Liver (tissue), 9 donors: Measurements from ENCODE around the gene CD101. TPM values are rescaled to one million over a fixed set of nuclear protein-coding genes. Genes with fewer than 3 reads are reported as not detected.

Experiments used
- DNase-seq: peaks from one replicate; pipeline ENCODE4 v3.0.0-alpha.2; 2017; ENCODE audit warnings: low spot score
- H3K27ac ChIP-seq, 2 donors: one replicate each; pipeline ENCODE4 v1.7.0; 2013; ENCODE audit warnings: inconsistent platforms in 2 of 2, low read length in 2 of 2, control low read depth in 1 of 2, low read depth in 1 of 2, mild to moderate bottlenecking in 1 of 2
- H3K27me3 ChIP-seq, 4 donors: one replicate each; pipeline versions ENCODE4 v1.6.1 to v1.7.0; 2013; ENCODE audit warnings: low read length in 3 of 4, inconsistent platforms in 1 of 4, mild to moderate bottlenecking in 1 of 4, moderate library complexity in 1 of 4; ENCODE audit not compliant: control insufficient read depth in 4 of 4, insufficient read depth in 4 of 4
- H3K36me3 ChIP-seq, 4 donors: one replicate each; pipeline versions ENCODE4 v1.6.1 to v1.7.0; 2013; ENCODE audit warnings: low read length in 3 of 4, mild to moderate bottlenecking in 3 of 4, low read depth in 1 of 4, moderate library complexity in 1 of 4; ENCODE audit not compliant: control insufficient read depth in 4 of 4, insufficient read depth in 3 of 4
- H3K4me1 ChIP-seq, 4 donors: one replicate each; pipeline versions ENCODE4 v1.6.1 to v1.7.0; 2013; ENCODE audit warnings: low read length in 3 of 4, mild to moderate bottlenecking in 3 of 4, moderate library complexity in 1 of 4; ENCODE audit not compliant: control insufficient read depth in 4 of 4, insufficient read depth in 4 of 4
- H3K4me3 ChIP-seq, 3 donors: one replicate each; pipeline versions ENCODE4 v1.6.1 to v1.7.0; 2013; ENCODE audit warnings: low read length in 3 of 3, control low read depth in 1 of 3, low read depth in 1 of 3, mild to moderate bottlenecking in 1 of 3
- H3K9ac ChIP-seq, 2 donors: one replicate each; pipeline ENCODE4 v1.7.0; 2013; ENCODE audit warnings: low read length in 2 of 2, mild to moderate bottlenecking in 2 of 2, moderate library complexity in 2 of 2, control low read depth in 1 of 2, low read depth in 1 of 2
- H3K9me3 ChIP-seq, 4 donors: one replicate each; pipeline versions ENCODE4 v1.6.1 to v1.7.0; 2013; ENCODE audit warnings: low read length in 3 of 4; ENCODE audit not compliant: control insufficient read depth in 4 of 4
- EGR1 ChIP-seq, 2 donors: IDR thresholded peaks; 2 replicates each; pipeline ENCODE4 v1.6.1; 2016 to 2018; ENCODE audit warnings: antibody characterized with exemption in 2 of 2, low read depth in 2 of 2
- FOXA1 ChIP-seq: IDR thresholded peaks from 2 replicates; pipeline ENCODE4 v1.6.1; 2016; ENCODE audit warnings: antibody characterized with exemption
- FOXA2 ChIP-seq: IDR thresholded peaks from 2 replicates; pipeline ENCODE4 v1.6.1; 2016; ENCODE audit warnings: antibody characterized with exemption
- GABPA ChIP-seq, 2 donors: IDR thresholded peaks in 1 of 2; conservative IDR thresholded peaks in 1 of 2; 2 replicates each; pipeline ENCODE4 v1.6.1; 2016; ENCODE audit warnings: antibody characterized with exemption in 2 of 2, mild to moderate bottlenecking in 1 of 2, moderate library complexity in 1 of 2
- HNF4A ChIP-seq, 2 donors: conservative IDR thresholded peaks; 2 replicates each; pipeline ENCODE4 v1.6.1; 2016; ENCODE audit warnings: antibody characterized with exemption in 2 of 2, mild to moderate bottlenecking in 2 of 2
- HNF4G ChIP-seq: IDR thresholded peaks from 2 replicates; pipeline ENCODE4 v1.6.1; 2016; ENCODE audit warnings: antibody characterized with exemption
- NR2F2 ChIP-seq: IDR thresholded peaks from 2 replicates; pipeline ENCODE4 v1.6.1; 2016; ENCODE audit warnings: antibody characterized with exemption
- RAD21 ChIP-seq, 2 donors: IDR thresholded peaks; 2 replicates each; pipeline ENCODE4 v1.6.1; 2016; ENCODE audit warnings: antibody characterized with exemption in 2 of 2, mild to moderate bottlenecking in 2 of 2
- RXRA ChIP-seq, 2 donors: IDR thresholded peaks; 2 replicates each; pipeline ENCODE4 v1.6.1; 2017 to 2018; ENCODE audit warnings: antibody characterized with exemption in 2 of 2, mild to moderate bottlenecking in 1 of 2
- SP1 ChIP-seq: IDR thresholded peaks from 2 replicates; pipeline ENCODE4 v1.6.1; 2018; ENCODE audit warnings: antibody characterized with exemption, mild to moderate bottlenecking
- WGBS: extraction: QIAGEN DNeasy Blood & Tissue Kit; methylation state at CpG from one replicate; pipeline ENCODE4 v1.1.7; 2013; 5-methylcytosine and 5-hydroxymethylcytosine counted together
- polyA plus RNA-seq, 2 donors: library from polyadenylated mRNA; stranded (reverse) in 1 of 2; unstranded in 1 of 2; fragments of 200-250 nt in 1 of 2; fragments of >200 nt in 1 of 2; fragmentation: Nextera tagmentation in 1 of 2; extraction: Ambion mirVana in 1 of 2; gene quantifications; one replicate each; pipeline versions ENCODE4 v1.2.1 to v1.2.3, GENCODE V29; 2013 to 2015
- total RNA-seq, 2 donors: library from RNA; depleted of rRNA; stranded (reverse); fragments of >200 nt; gene quantifications; one replicate each; pipeline ENCODE4 v1.2.3, GENCODE V29; 2014
- TF ChIP-seq, protein P1 (sequence below): IDR thresholded peaks from 2 replicates; pipeline ENCODE4 v1.6.1; 2016; ENCODE audit warnings: antibody characterized with exemption
- TF ChIP-seq, protein P2 (sequence below): IDR thresholded peaks from 2 replicates; pipeline ENCODE4 v1.6.1; 2016; ENCODE audit warnings: antibody characterized with exemption
- TF ChIP-seq, protein P3 (sequence below): fragments of 150-350 bp; IDR thresholded peaks from 2 replicates; pipeline ENCODE4 v1.5.1; 2017; ENCODE audit warnings: improper control_type of control experiment, low read depth, low read length; ENCODE audit not compliant: missing input control
- TF ChIP-seq, protein P4 (sequence below): IDR thresholded peaks from 2 replicates; pipeline ENCODE4 v1.6.1; 2016; ENCODE audit warnings: antibody characterized with exemption
- TF ChIP-seq, protein P5 (sequence below): IDR thresholded peaks from 2 replicates; pipeline ENCODE4 v1.6.1; 2016; ENCODE audit warnings: antibody characterized with exemption, mild to moderate bottlenecking
- donor health status: healthy.
- donor health status: healthy.
- donor health status: healthy.
- donor health status: healthy.
- donor health status: healthy.

CD101 gene
- total and polyA plus RNA-seq, 4 donors: 0.24 to 2.0 (median 0.65) TPM

- no peak for DNase-seq
- no peaks in the 10 kb centered on the region for H3K27me3 ChIP-seq
- no peak overlapping the region for H3K27ac ChIP-seq
- H3K9ac ChIP-seq: no peak overlapping the region
- H3K9me3 ChIP-seq: no peaks in the 10 kb centered on the region
- H3K4me3 ChIP-seq: no peak overlapping the region
- TF ChIP-seq HNF4A (conservative IDR thresholded peaks at IDR 0.05) (no peak), FOXA1 (no peak), EGR1 (IDR thresholded peaks at IDR 0.05; ENCODE audit: low read depth in 2 of 2) (no peak), HNF4G (no peak), NR2F2 (no peak), GABPA (IDR thresholded peaks at IDR 0.05 in 1 of 2, conservative IDR thresholded peaks at IDR 0.05 in 1 of 2) (no peak)
- TF ChIP-seq, protein P1, sequence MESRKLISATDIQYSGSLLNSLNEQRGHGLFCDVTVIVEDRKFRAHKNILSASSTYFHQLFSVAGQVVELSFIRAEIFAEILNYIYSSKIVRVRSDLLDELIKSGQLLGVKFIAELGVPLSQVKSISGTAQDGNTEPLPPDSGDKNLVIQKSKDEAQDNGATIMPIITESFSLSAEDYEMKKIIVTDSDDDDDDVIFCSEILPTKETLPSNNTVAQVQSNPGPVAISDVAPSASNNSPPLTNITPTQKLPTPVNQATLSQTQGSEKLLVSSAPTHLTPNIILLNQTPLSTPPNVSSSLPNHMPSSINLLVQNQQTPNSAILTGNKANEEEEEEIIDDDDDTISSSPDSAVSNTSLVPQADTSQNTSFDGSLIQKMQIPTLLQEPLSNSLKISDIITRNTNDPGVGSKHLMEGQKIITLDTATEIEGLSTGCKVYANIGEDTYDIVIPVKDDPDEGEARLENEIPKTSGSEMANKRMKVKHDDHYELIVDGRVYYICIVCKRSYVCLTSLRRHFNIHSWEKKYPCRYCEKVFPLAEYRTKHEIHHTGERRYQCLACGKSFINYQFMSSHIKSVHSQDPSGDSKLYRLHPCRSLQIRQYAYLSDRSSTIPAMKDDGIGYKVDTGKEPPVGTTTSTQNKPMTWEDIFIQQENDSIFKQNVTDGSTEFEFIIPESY: no peak
- H3K36me3 ChIP-seq: no peaks in the 10 kb centered on the region
- 77% methylated on average over 2 of the region's 2 CpGs for WGBS
- no peaks in the 10 kb centered on the region for H3K4me1 ChIP-seq
Observed at GRCh38 chr1:116994411-116994810, 7.1 kb upstream of the CD101 start.

- Histone ChIP-seq H3K4me3 (no peak overlapping the region), H3K4me1 (no peaks in the 10 kb centered on the region), H3K27me3 (no peaks in the 10 kb centered on the region), H3K36me3 (no peaks in the 10 kb centered on the region), H3K27ac (no peak overlapping the region), H3K9ac (no peak overlapping the region), H3K9me3 (no peaks in the 10 kb centered on the region)
- no peak for DNase-seq
- WGBS: 90% methylated on average over 1 of the region's 1 CpG
- TF ChIP-seq, protein P2, sequence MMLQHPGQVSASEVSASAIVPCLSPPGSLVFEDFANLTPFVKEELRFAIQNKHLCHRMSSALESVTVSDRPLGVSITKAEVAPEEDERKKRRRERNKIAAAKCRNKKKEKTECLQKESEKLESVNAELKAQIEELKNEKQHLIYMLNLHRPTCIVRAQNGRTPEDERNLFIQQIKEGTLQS: no peak
- TF ChIP-seq GABPA (IDR thresholded peaks at IDR 0.05 in 1 of 2, conservative IDR thresholded peaks at IDR 0.05 in 1 of 2): no peak
- TF ChIP-seq RXRA (IDR thresholded peaks at IDR 0.05): no peak
- TF ChIP-seq RAD21 (IDR thresholded peaks at IDR 0.05): no peak
- TF ChIP-seq, protein P3, sequence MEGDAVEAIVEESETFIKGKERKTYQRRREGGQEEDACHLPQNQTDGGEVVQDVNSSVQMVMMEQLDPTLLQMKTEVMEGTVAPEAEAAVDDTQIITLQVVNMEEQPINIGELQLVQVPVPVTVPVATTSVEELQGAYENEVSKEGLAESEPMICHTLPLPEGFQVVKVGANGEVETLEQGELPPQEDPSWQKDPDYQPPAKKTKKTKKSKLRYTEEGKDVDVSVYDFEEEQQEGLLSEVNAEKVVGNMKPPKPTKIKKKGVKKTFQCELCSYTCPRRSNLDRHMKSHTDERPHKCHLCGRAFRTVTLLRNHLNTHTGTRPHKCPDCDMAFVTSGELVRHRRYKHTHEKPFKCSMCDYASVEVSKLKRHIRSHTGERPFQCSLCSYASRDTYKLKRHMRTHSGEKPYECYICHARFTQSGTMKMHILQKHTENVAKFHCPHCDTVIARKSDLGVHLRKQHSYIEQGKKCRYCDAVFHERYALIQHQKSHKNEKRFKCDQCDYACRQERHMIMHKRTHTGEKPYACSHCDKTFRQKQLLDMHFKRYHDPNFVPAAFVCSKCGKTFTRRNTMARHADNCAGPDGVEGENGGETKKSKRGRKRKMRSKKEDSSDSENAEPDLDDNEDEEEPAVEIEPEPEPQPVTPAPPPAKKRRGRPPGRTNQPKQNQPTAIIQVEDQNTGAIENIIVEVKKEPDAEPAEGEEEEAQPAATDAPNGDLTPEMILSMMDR: no peak
- no peak for TF ChIP-seq NR2F2
- TF ChIP-seq, protein P4, sequence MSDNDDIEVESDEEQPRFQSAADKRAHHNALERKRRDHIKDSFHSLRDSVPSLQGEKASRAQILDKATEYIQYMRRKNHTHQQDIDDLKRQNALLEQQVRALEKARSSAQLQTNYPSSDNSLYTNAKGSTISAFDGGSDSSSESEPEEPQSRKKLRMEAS: no peak
- no peak for TF ChIP-seq FOXA2
- TF ChIP-seq SP1: no peak
- TF ChIP-seq, protein P1: no peak
- TF ChIP-seq, protein P5, sequence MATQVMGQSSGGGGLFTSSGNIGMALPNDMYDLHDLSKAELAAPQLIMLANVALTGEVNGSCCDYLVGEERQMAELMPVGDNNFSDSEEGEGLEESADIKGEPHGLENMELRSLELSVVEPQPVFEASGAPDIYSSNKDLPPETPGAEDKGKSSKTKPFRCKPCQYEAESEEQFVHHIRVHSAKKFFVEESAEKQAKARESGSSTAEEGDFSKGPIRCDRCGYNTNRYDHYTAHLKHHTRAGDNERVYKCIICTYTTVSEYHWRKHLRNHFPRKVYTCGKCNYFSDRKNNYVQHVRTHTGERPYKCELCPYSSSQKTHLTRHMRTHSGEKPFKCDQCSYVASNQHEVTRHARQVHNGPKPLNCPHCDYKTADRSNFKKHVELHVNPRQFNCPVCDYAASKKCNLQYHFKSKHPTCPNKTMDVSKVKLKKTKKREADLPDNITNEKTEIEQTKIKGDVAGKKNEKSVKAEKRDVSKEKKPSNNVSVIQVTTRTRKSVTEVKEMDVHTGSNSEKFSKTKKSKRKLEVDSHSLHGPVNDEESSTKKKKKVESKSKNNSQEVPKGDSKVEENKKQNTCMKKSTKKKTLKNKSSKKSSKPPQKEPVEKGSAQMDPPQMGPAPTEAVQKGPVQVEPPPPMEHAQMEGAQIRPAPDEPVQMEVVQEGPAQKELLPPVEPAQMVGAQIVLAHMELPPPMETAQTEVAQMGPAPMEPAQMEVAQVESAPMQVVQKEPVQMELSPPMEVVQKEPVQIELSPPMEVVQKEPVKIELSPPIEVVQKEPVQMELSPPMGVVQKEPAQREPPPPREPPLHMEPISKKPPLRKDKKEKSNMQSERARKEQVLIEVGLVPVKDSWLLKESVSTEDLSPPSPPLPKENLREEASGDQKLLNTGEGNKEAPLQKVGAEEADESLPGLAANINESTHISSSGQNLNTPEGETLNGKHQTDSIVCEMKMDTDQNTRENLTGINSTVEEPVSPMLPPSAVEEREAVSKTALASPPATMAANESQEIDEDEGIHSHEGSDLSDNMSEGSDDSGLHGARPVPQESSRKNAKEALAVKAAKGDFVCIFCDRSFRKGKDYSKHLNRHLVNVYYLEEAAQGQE: no peak
Observed at GRCh38 chr1:116997066-116997465, 4.5 kb upstream of the CD101 start.
